GM18507 (cell line): ENCODE measurements around the gene ZNF284.
A peak's percentile ranks its signal among the peaks of the same experiment; 100 is the strongest.

ENCODE experiments used
- DNase-seq: peaks from one replicate; pipeline ENCODE4 v3.0.0; 2011; ENCODE audit warnings: low read depth; ENCODE audit not compliant: insufficient read length; ENCODE audit errors: extremely low spot score
- FAIRE-seq: peaks from 2 replicates; lab custom pipeline; 2011; peaks lifted over from hg19 to GRCh38; lab: Jason Lieb, UNC

The ZNF284 gene

GRCh38 chr19:44071824-44072542 lies at the start of gene ZNF284:
ZNF284 (plus strand) TSS chr19:44072159; CDS start chr19:44076390, 4,231 bp downstream.
- DNase-seq, result peak; percentile 64
- FAIRE-seq, result peak; percentile 95

- no peak for FAIRE-seq
- DNase-seq, result no peak
Measured at GRCh38 chr19:44024900-44025216, 47.1 kb upstream of the ZNF284 start.

- DNase-seq, result peak; percentile 37
- FAIRE-seq, result peak; percentile 93
Measured at GRCh38 chr19:44025217-44025936, 46.6 kb upstream of the ZNF284 start, which contains the start of gene ZNF222. ZNF222 (plus strand) TSS chr19:44025379; CDS start chr19:44025437, 58 bp downstream.

GRCh38 chr19:44026622-44027021 lies 45.3 kb upstream of the ZNF284 start:
- FAIRE-seq (peak; percentile 36), DNase-seq (no peak)

- DNase-seq, result no peak
- no peak for FAIRE-seq
Measured at GRCh38 chr19:44032001-44032610, 39.9 kb upstream of the ZNF284 start.

- FAIRE-seq (no peak), DNase-seq (no peak)
Measured at GRCh38 chr19:44042147-44042546, 29.8 kb upstream of the ZNF284 start.

- no peak for FAIRE-seq
- DNase-seq, result no peak
Measured at GRCh38 chr19:44050740-44051649, 21.0 kb upstream of the ZNF284 start.

- DNase-seq (peak; percentile 28), FAIRE-seq (no peak)
Measured at GRCh38 chr19:44051650-44052402, 20.1 kb upstream of the ZNF284 start, which contains the start of gene ZNF223. ZNF223 (plus strand) TSS chr19:44052036; CDS start chr19:44055177, 3,141 bp downstream.

GRCh38 chr19:44055870-44056269 lies 16.1 kb upstream of the ZNF284 start:
- DNase-seq, result no peak
- FAIRE-seq, result no peak

GRCh38 chr19:44059229-44059628 lies 12.7 kb upstream of the ZNF284 start:
- FAIRE-seq (no peak), DNase-seq (no peak)

GRCh38 chr19:44061038-44061437 lies 10.9 kb upstream of the ZNF284 start:
- no peak for FAIRE-seq
- DNase-seq, result no peak

- FAIRE-seq (no peak), DNase-seq (no peak)
Measured at GRCh38 chr19:44066305-44066704, 5.7 kb upstream of the ZNF284 start.

GRCh38 chr19:44069415-44069814 lies 2.5 kb upstream of the ZNF284 start:
- FAIRE-seq, result no peak

GRCh38 chr19:44072543-44073401 lies 813 bp downstream of the ZNF284 start:
- FAIRE-seq, result no peak
- no peak for DNase-seq

More at GRCh38 chr19:44069415-44069814, 2.5 kb upstream of the ZNF284 start:
- DNase-seq, result no peak

GRCh38 chr19:44076325-44076724 lies 4.4 kb downstream of the ZNF284 start:
- DNase-seq, result no peak
- no peak for FAIRE-seq

GRCh38 chr19:44092108-44092507 lies 20.1 kb downstream of the ZNF284 start:
- no peak for FAIRE-seq
- no peak for DNase-seq

GRCh38 chr19:44093931-44094765 lies 22.2 kb downstream of the ZNF284 start, which contains the start of gene ZNF224:
ZNF224 (plus strand) TSS chr19:44094361; CDS start chr19:44097874, 3,513 bp downstream.
- DNase-seq (peak; percentile 75), FAIRE-seq (peak; percentile 98)
